Lower leg skin (tissue), 4 donors: Measurements from ENCODE around the gene SKIDA1. TPM values are rescaled to one million over a fixed set of nuclear protein-coding genes. Genes with fewer than 3 reads are reported as not detected.
"Not testable (repeated sequence)": the region's sequence is repeated elsewhere in the genome, so short reads cannot be mapped to it uniquely, and the experiment has no call there.

ENCODE experiments used
- DNase-seq, 2 donors: peaks; one replicate each; pipeline ENCODE4 v3.0.0-alpha.2; 2019; ENCODE audit warnings: low spot score in 2 of 2
- H3K4me3 ChIP-seq: fragments of 200-600 bp; sonication (generic); 2 replicates; pipeline ENCODE4 v1.5.1; 2017; ENCODE audit warnings: mild to moderate bottlenecking, low read depth; ENCODE audit not compliant: poor library complexity, severe bottlenecking
- POLR2A ChIP-seq, 2 donors: fragments of 450-650 bp; IDR thresholded peaks; one replicate each; pipeline ENCODE4 v1.6.1; 2016 to 2017; ENCODE audit warnings: antibody characterized with exemption in 2 of 2, mild to moderate bottlenecking in 1 of 2, moderate library complexity in 1 of 2
- WGBS, 2 donors: methylation state at CpG; one replicate each; pipeline ENCODE4 v1.1.5; 2018; 5-methylcytosine and 5-hydroxymethylcytosine counted together
- intact Hi-C: fragments of 100-400 bp; cut with DNase I; formaldehyde crosslinking; loops from one replicate; pipeline ENCODE4 v1.15.0; 2023; ENCODE audit warnings: low total_unique reads
- total RNA-seq, 4 donors: library from RNA; depleted of rRNA; stranded (reverse); fragments of >200 nt; gene quantifications; one replicate each; pipeline ENCODE4 v1.1.0, GENCODE V29; 2016
- TF ChIP-seq, protein P1 (sequence below), 3 donors: fragments of 450-650 bp; IDR thresholded peaks; one replicate each; pipeline ENCODE4 v1.5.1; 2016; ENCODE audit warnings: antibody characterized with exemption in 3 of 3, mild to moderate bottlenecking in 3 of 3, moderate library complexity in 2 of 3

The SKIDA1 gene
- 1 to 10 TPM in 2 of 4 donors, under 1 TPM in 2; 0.38 to 1.4 (median 0.96) TPM for total RNA-seq

- TF ChIP-seq POLR2A (IDR thresholded peaks at IDR 0.05) = no peak
- WGBS, 2 donors = 0 to 1% methylated on average over 29 to 37 of the region's 64 CpGs
- intact Hi-C loops = no loop called here
- peak within 1 kb of the TSS; percentile 58 for H3K4me3 ChIP-seq
- DNase-seq = peak; percentile 84 to 97
Measured at GRCh38 chr10:21525367-21526187, at the start of gene SKIDA1. Gene SKIDA1, minus strand, starts transcription at chr10:21525682. Its CDS starts 7,860 bp downstream, at chr10:21517822.

DNA sequence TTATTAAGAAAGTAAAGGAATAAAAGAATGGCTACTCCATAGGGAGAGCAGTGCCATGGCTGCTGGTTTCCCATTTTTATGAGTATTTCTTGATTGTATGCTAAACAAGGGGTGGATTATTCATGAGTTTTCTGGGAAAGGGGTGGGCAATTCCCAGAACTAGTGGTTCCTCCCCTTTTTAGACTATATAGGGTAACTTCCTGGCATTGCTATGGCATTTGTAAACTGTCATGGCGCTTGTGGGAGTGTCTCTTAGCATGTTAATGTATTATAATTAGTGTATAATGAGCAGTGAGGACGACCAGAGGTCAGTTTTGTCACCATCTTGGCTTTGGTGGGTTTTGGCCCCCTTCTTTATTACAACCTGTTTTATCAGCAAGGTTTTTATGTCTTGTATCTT lies 49.0 kb upstream of the SKIDA1 start:
- intact Hi-C loops = not testable (repeated sequence)
- WGBS, 2 donors = 93 to 96% methylated on average over 2 of the region's 2 CpGs

DNA sequence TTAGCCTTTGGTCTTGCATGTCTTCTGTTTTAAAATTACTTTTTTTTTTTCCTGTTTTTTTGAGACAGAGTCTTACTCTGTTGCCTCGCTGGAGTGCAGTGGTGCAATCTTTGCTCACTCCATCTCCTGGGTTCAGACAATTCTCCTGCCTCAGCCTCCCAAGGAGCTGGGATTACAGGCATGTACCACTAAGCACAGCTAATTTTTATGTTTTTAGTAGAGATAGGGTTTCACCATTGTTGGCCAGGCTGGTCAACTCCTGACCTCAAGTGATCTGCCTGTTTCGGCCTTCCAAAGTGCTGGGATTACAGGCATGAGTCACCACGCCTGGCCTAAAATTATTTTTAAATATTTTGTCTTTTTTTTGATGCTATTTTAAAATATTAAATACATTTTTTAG lies 47.1 kb upstream of the SKIDA1 start:
- intact Hi-C loops = no loop called here
- 63 to 70% methylated on average over 3 of the region's 3 CpGs for WGBS, 2 donors
- H3K4me3 ChIP-seq = no peak overlapping the region
- TF ChIP-seq, protein P1, sequence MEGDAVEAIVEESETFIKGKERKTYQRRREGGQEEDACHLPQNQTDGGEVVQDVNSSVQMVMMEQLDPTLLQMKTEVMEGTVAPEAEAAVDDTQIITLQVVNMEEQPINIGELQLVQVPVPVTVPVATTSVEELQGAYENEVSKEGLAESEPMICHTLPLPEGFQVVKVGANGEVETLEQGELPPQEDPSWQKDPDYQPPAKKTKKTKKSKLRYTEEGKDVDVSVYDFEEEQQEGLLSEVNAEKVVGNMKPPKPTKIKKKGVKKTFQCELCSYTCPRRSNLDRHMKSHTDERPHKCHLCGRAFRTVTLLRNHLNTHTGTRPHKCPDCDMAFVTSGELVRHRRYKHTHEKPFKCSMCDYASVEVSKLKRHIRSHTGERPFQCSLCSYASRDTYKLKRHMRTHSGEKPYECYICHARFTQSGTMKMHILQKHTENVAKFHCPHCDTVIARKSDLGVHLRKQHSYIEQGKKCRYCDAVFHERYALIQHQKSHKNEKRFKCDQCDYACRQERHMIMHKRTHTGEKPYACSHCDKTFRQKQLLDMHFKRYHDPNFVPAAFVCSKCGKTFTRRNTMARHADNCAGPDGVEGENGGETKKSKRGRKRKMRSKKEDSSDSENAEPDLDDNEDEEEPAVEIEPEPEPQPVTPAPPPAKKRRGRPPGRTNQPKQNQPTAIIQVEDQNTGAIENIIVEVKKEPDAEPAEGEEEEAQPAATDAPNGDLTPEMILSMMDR (IDR thresholded peaks at IDR 0.05) = no peak
- no peak for TF ChIP-seq POLR2A (IDR thresholded peaks at IDR 0.05)
- DNase-seq = peak in 1 of 2 donors; percentile 24

More for the DNA sequence above, 49.0 kb upstream of the SKIDA1 start:
- not testable (repeated sequence) for DNase-seq, H3K4me3 ChIP-seq

DNA sequence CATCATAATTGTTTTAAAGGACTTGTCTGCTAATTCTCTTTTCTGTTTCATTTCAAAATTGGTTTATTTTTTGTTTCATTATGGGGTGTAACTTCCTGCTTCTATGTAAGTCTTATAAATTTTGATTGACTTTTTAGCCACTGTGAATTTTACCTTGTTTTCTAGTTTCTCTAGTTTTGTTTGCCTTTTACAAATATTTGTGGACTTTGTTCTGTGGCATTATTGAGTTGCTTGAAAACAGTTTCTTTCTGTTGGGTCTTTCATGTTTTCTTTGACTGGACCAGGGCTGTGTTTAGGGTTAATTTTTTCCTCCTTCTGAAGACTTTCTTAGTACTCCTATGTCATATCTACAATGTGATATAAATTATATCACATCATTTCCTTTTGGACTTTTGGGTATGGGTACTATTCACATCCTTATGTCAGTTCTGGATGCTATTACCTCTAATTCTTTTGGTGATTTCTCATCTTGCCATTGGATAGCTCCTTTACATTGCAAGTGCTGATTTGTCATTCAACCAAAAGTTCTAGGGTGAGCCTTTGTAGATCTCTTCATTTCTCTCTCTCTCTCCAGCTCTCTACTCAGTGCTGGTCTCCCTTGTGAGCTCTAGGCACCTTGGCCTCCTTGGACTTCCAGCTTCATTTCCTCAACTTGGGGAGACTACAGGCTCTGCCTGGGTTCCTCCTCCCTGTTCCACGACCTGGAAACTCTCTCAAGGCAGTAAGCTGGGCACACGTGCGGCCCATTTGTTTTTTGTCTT lies 45.5 kb upstream of the SKIDA1 start:
- H3K4me3 ChIP-seq = no peak overlapping the region
- TF ChIP-seq, protein P1 (IDR thresholded peaks at IDR 0.05) = no peak
- no peak for TF ChIP-seq POLR2A (IDR thresholded peaks at IDR 0.05)
- DNase-seq = no peak
- intact Hi-C loops = no loop called here
- 54 to 71% methylated on average over 3 of the region's 3 CpGs for WGBS, 2 donors

- intact Hi-C loops, H3K4me3 ChIP-seq: not testable (repeated sequence)
- peak in 1 of 2 donors; percentile 62 for DNase-seq
- 95 to 98% methylated on average over 7 of the region's 7 CpGs for WGBS, 2 donors
Measured at GRCh38 chr10:21558984-21559383, 33.5 kb upstream of the SKIDA1 start.

DNA sequence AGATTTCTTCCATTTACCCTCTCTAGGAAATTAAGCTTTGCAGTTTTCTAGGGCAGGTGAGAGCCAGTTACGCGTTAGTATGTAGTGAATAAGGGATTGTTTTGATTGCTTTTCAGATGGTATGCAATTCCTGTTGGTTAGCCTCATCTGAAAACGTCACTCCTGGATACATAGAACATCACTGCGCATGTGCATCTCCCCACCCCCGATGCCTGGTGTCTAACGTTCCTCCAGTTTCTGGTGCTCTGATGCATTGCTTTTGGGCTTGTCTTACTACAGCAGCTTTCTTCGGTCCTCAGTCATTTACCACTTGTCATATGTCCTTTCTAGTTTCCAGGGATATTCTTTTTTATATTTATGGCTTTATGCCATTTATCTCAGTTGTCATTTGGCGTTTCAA lies 31.0 kb upstream of the SKIDA1 start:
- WGBS, 2 donors = 78 to 83% methylated on average over 8 of the region's 8 CpGs
- H3K4me3 ChIP-seq = no peak overlapping the region

DNA sequence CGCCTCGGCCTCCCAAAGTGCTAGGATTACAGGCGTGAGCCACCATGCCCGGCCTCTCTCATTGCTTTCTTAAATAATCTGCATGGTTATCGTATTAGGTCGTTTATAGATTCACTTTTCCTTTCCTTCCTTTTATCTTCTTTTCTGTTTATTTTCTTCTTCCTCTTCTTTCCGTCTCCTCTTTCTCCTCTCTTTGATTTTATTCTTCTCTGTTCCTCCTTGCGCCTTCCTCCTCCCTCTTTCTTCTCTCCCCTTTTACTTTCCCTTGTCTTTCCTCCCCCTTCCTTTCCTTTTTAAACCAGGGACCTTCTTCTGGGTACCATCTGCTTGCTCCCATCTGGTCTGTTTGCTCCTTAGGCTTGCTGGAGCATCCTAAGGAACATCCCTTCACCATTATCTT lies 27.2 kb upstream of the SKIDA1 start:
- intact Hi-C loops = no loop called here
- H3K4me3 ChIP-seq = no peak overlapping the region
- TF ChIP-seq, protein P1 (IDR thresholded peaks at IDR 0.05) = no peak
- no peak for TF ChIP-seq POLR2A (IDR thresholded peaks at IDR 0.05)
- no peak for DNase-seq
- WGBS, 2 donors = 95 to 97% methylated on average over 8 of the region's 8 CpGs

More for the DNA sequence above, 31.0 kb upstream of the SKIDA1 start:
- TF ChIP-seq, protein P1 (IDR thresholded peaks at IDR 0.05) = no peak
- intact Hi-C loops = no loop called here
- peak in 1 of 2 donors; percentile 32 for DNase-seq
